ENCODE results near the gene TJP1.

- TF ChIP-seq CTCF (IDR thresholded peaks at IDR 0.05; ENCODE audit: borderline replicate concordance, extremely low read depth, low read length, poor library complexity, severe bottlenecking) (no peak), EZH2 (IDR thresholded peaks at IDR 0.05; ENCODE audit: borderline replicate concordance, low read depth, low read length, severe bottlenecking) (no peak)
Measured at GRCh38 chr15:29682361-29682760, 139.9 kb downstream of the TJP1 start.

Data from DND-41 (cell line).